Spleen (tissue), 11 donors: ENCODE data around the gene PLEKHM3. TPM values are rescaled to one million over a fixed set of nuclear protein-coding genes. Genes with fewer than 3 reads are reported as not detected.
A peak's percentile ranks its signal among the peaks of the same experiment; 100 is the strongest.

ENCODE experiments used
- DNase-seq: peaks from one replicate; pipeline ENCODE4 v3.0.0-alpha.2; 2020
- H3K27ac ChIP-seq, 8 donors: fragments of 200-600 bp; sonication (generic) in 7 of 8; 1 replicate in 4 of 8; 2 replicates in 4 of 8; pipeline versions ENCODE4 v1.5.0 to v1.8.0; 2016 to 2021; ENCODE audit warnings: inconsistent platforms in 4 of 8, mild to moderate bottlenecking in 4 of 8, moderate library complexity in 1 of 8
- H3K27me3 ChIP-seq, 7 donors: fragments of 200-600 bp; sonication (generic) in 6 of 7; replicated peaks in 1 of 7; 1 replicate in 4 of 7; 2 replicates in 3 of 7; pipeline versions ENCODE4 v1.5.0 to v1.8.0; 2016 to 2021; ENCODE audit warnings: inconsistent platforms in 3 of 7, mild to moderate bottlenecking in 1 of 7
- H3K36me3 ChIP-seq, 6 donors: fragments of 200-600 bp; sonication (generic) in 5 of 6; 1 replicate in 4 of 6; 2 replicates in 2 of 6; pipeline versions ENCODE4 v1.5.0 to v1.8.0; 2016 to 2021; ENCODE audit warnings: inconsistent platforms in 2 of 6
- H3K4me1 ChIP-seq, 6 donors: fragments of 200-600 bp; sonication (generic) in 5 of 6; 1 replicate in 3 of 6; 2 replicates in 3 of 6; pipeline versions ENCODE4 v1.5.0 to v1.8.0; 2016 to 2021; ENCODE audit warnings: inconsistent platforms in 3 of 6
- H3K4me3 ChIP-seq, 8 donors: fragments of 200-600 bp; sonication (generic) in 7 of 8; 1 replicate in 4 of 8; 2 replicates in 4 of 8; pipeline versions ENCODE4 v1.5.0 to v1.8.0; 2016 to 2021; ENCODE audit warnings: inconsistent platforms in 4 of 8, mild to moderate bottlenecking in 4 of 8, moderate library complexity in 2 of 8
- H3K9me3 ChIP-seq, 8 donors: fragments of 200-600 bp; sonication (generic) in 7 of 8; 1 replicate in 4 of 8; 2 replicates in 4 of 8; pipeline versions ENCODE4 v1.5.0 to v1.8.0; 2016 to 2021; ENCODE audit warnings: inconsistent platforms in 4 of 8
- POLR2A ChIP-seq, 3 donors: fragments of 450-650 bp; IDR thresholded peaks; one replicate each; pipeline ENCODE4 v1.5.1; 2017; ENCODE audit warnings: antibody characterized with exemption in 3 of 3, mild to moderate bottlenecking in 1 of 3
- POLR2AphosphoS5 ChIP-seq, 3 donors: sonication (generic); formaldehyde crosslinking; IDR thresholded peaks; one replicate each; pipeline ENCODE4 v1.5.1; 2017; ENCODE audit warnings: antibody characterized with exemption in 3 of 3
- WGBS, 5 donors: extraction: QIAGEN DNeasy Blood & Tissue Kit in 3 of 5; methylation state at CpG; one replicate each; pipeline versions ENCODE4 v1.1.5 to v1.1.7; 2013 to 2018; 5-methylcytosine and 5-hydroxymethylcytosine counted together
- intact Hi-C: fragments of 100-400 bp; cut with DNase I; formaldehyde crosslinking; loops from one replicate; pipeline ENCODE4 v1.15.0; 2023; ENCODE audit warnings: low total_unique reads
- polyA plus RNA-seq, 3 donors: library from polyadenylated mRNA; stranded (reverse); fragments of 200-250 nt; gene quantifications; one replicate each; pipeline ENCODE4 v1.2.1, GENCODE V29; 2013
- total RNA-seq, 7 donors: library from RNA; depleted of rRNA in 3 of 7; stranded (reverse); fragments of >200 nt in 3 of 7; fragmentation: NEBNext Ultra II Directional in 4 of 7; extraction: Animal tissue kit (Norgen Biotek cat#: 25700) in 4 of 7; gene quantifications; one replicate each; pipeline versions ENCODE4 v1.1.0 to v1.2.1, GENCODE V29; 2016 to 2021
- TF ChIP-seq, protein P1 (sequence below), 11 experiments: fragments of 200-600 bp in 7 of 11; fragments of 450-650 bp in 4 of 11; sonication (generic) in 4 of 11; IDR thresholded peaks in 8 of 11; conservative IDR thresholded peaks in 3 of 11; 1 replicate in 7 of 11; 2 replicates in 4 of 11; pipeline versions ENCODE4 v1.4.0 to v1.8.0; 2016 to 2021; ENCODE audit warnings: antibody characterized with exemption in 11 of 11, inconsistent platforms in 4 of 11, mild to moderate bottlenecking in 1 of 11
- donor health status: healthy with polysubstance abuse.
- donor health status: DM: no; HTN: no; CAD: no; lungs with moderate emphysema.
- donor health status: DM: no; HTN: no; CAD: no.
- donor health status: Bipolar disorder and iron deficiency.
- donor health status: healthy.
- donor health status: DM: no; HTN: no; CAD: no.
- donor health status: DM: yes; HTN: yes; CAD: no.

The PLEKHM3 gene
- total and polyA plus RNA-seq, 10 donors, result 2.4 to 24.3 (median 18.3) TPM

DNA sequence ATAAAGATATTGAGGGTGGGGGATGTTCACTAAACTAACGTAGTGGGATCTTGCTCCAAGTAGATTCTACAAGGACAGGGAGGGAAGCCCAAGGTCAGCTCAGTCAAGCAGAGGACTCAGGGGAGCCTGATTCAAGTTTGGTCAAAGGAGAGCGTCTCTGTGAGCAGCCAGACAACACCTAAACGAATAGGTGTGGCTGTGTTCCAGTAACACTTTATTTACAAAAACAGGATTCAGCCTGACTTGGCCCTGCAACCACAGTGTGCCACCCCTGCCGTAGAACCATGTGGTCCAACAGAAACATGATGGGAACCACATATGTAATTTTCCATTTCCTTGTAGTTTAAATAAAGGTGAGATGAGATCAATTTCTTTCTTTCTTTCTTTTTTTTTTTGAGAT, 237.5 kb downstream of the PLEKHM3 start:
- DNase-seq, result no peak
- intact Hi-C loops, result no loop called here
- no peaks in the 10 kb centered on the region for H3K36me3 ChIP-seq
- WGBS, 5 donors, result 73 to 91% (median 75%) methylated on average over 4 of the region's 4 CpGs
- no peaks in the 10 kb centered on the region for H3K27me3 ChIP-seq
- H3K27ac ChIP-seq, result no peak overlapping the region
- H3K9me3 ChIP-seq, result no peaks in the 10 kb centered on the region
- no peak overlapping the region for H3K4me3 ChIP-seq
- peaks cover 0 to 16% (median 2%) of the 10 kb centered on the region in 6 donors for H3K4me1 ChIP-seq
- TF ChIP-seq, protein P1, sequence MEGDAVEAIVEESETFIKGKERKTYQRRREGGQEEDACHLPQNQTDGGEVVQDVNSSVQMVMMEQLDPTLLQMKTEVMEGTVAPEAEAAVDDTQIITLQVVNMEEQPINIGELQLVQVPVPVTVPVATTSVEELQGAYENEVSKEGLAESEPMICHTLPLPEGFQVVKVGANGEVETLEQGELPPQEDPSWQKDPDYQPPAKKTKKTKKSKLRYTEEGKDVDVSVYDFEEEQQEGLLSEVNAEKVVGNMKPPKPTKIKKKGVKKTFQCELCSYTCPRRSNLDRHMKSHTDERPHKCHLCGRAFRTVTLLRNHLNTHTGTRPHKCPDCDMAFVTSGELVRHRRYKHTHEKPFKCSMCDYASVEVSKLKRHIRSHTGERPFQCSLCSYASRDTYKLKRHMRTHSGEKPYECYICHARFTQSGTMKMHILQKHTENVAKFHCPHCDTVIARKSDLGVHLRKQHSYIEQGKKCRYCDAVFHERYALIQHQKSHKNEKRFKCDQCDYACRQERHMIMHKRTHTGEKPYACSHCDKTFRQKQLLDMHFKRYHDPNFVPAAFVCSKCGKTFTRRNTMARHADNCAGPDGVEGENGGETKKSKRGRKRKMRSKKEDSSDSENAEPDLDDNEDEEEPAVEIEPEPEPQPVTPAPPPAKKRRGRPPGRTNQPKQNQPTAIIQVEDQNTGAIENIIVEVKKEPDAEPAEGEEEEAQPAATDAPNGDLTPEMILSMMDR (IDR thresholded peaks at IDR 0.05 in 8 of 11, conservative IDR thresholded peaks at IDR 0.05 in 3 of 11), result no peak
- TF ChIP-seq POLR2A (IDR thresholded peaks at IDR 0.05) (no peak), POLR2AphosphoS5 (IDR thresholded peaks at IDR 0.05) (no peak)

DNA sequence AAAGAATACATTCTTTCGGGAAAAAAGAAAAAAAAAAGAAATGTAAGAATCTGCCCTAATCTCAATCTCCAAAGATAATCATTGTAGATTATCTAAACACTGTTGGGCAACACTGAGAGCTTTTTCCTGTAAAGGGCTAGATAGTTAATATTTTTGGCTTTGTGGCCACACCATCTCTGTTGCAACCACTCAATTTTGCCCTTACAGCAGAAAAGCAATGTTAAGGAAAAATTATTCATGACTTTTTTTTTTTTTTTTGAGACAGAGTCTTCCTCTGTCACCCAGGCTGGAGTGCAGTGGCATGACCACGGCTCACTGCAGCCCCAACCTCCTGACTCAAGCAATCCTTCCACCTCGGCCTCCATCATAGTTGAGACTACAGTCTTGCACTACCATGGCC, 238.3 kb downstream of the PLEKHM3 start:
- H3K27me3 ChIP-seq, result no peaks in the 10 kb centered on the region
- no peaks in the 10 kb centered on the region for H3K36me3 ChIP-seq
- peak overlapping the region in 1 of 8 donors; percentile 1 for H3K27ac ChIP-seq
- no peaks in the 10 kb centered on the region for H3K9me3 ChIP-seq
- WGBS, 5 donors, result 42 to 87% (median 71%) methylated on average over 3 of the region's 3 CpGs
- TF ChIP-seq, protein P1 (IDR thresholded peaks at IDR 0.05 in 8 of 11, conservative IDR thresholded peaks at IDR 0.05 in 3 of 11), result no peak
- no peak for TF ChIP-seq POLR2AphosphoS5 (IDR thresholded peaks at IDR 0.05)
- no peak for TF ChIP-seq POLR2A (IDR thresholded peaks at IDR 0.05)
- peaks cover 0 to 11% (median 0%) of the 10 kb centered on the region in 6 donors for H3K4me1 ChIP-seq
- H3K4me3 ChIP-seq, result no peak overlapping the region
- DNase-seq, result no peak
- intact Hi-C loops, result no loop called here

DNA sequence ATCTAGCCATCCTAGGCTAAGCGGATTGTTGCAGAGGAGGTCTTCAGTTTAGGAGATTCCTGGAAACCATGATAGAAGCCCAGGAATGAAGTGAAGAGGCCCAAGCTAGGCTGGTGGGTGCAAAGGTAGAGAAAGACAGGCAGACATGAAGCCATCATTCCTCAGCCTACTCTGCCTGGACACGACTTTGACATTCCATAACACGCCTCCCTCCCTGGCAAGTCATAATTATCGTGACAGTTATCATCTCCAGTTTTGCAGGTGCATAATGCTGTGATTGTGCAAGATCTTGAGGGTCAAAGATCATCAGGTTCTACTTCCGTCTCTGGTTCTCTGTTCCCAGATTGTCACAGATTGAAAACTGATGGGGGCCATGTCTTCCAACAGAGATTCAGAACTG, 240.4 kb downstream of the PLEKHM3 start:
- intact Hi-C loops, result no loop called here
- H3K9me3 ChIP-seq, result no peaks in the 10 kb centered on the region
- WGBS, 5 donors, result 72 to 92% (median 80%) methylated on average over 5 of the region's 5 CpGs
- no peaks in the 10 kb centered on the region for H3K36me3 ChIP-seq
- no peak overlapping the region for H3K27ac ChIP-seq
- H3K27me3 ChIP-seq, result no peaks in the 10 kb centered on the region
- no peak overlapping the region for H3K4me3 ChIP-seq
- TF ChIP-seq POLR2A (IDR thresholded peaks at IDR 0.05) (no peak), POLR2AphosphoS5 (IDR thresholded peaks at IDR 0.05) (no peak)
- TF ChIP-seq, protein P1 (IDR thresholded peaks at IDR 0.05 in 8 of 11, conservative IDR thresholded peaks at IDR 0.05 in 3 of 11), result no peak
- no peak for DNase-seq
- H3K4me1 ChIP-seq, result peaks cover 0 to 7% (median 0%) of the 10 kb centered on the region in 6 donors

DNA sequence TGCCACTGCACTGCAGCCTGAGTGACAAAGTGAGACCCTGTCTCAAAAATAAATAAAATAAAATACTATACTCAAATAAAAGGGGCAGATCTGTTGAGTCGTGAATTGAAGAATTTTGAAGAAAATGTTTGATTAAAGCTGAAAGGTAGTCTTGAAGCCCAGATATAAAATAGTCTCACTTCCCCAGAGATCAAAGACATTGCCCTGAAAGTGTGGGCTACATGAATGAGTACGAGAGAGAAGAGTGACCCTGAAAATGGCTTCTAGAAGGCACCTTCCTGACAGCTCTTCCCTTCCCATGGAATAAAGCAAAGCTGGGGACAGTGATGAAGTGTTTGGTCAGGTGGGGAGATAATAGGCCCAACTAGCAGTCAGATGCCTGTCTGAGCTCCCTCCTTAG, 241.8 kb downstream of the PLEKHM3 start:
- Histone ChIP-seq H3K4me3 (no peak overlapping the region), H3K36me3 (no peaks in the 10 kb centered on the region), H3K9me3 (no peaks in the 10 kb centered on the region), H3K4me1 (peaks cover 0 to 7% (median 0%) of the 10 kb centered on the region in 6 donors), H3K27ac (no peak overlapping the region), H3K27me3 (no peaks in the 10 kb centered on the region)
- intact Hi-C loops, result no loop called here
- no peak for DNase-seq
- TF ChIP-seq POLR2AphosphoS5 (IDR thresholded peaks at IDR 0.05), result no peak
- no peak for TF ChIP-seq POLR2A (IDR thresholded peaks at IDR 0.05)
- TF ChIP-seq, protein P1 (IDR thresholded peaks at IDR 0.05 in 8 of 11, conservative IDR thresholded peaks at IDR 0.05 in 3 of 11), result no peak
- WGBS, 5 donors, result 71 to 85% (median 79%) methylated on average over 2 of the region's 2 CpGs
